Measurements from ENCODE around the gene KSR1.

GRCh38 chr17:27590864-27591263 is 134.6 kb downstream of the KSR1 start:
- TF ChIP-seq EZH2 (IDR thresholded peaks at IDR 0.05; ENCODE audit: borderline replicate concordance, low read depth, low read length, poor library complexity, severe bottlenecking), result no peak
- TF ChIP-seq CTCF (conservative IDR thresholded peaks at IDR 0.05; ENCODE audit: low read depth, low read length), result no peak
